HL-60/S4 (cell line): ENCODE measurements around the gene POTEM.
"Not testable (repeated sequence)": the region's sequence is repeated elsewhere in the genome, so short reads cannot be mapped to it uniquely, and the experiment has no call there.

Experiments
- in situ Hi-C: fragments of 300-500 bp; cut with MboI; formaldehyde crosslinking; loops from 2 replicates; pipeline ENCODE4 v1.14.3; 2022; ENCODE audit warnings: low sequenced_read_pairs

POTEM gene

GRCh38 chr14:18967134-18967533 is at the start of gene POTEM:
TSS of gene POTEM (plus strand) at chr14:18967434. CDS start at chr14:18967486, 52 bp downstream.
- in situ Hi-C loops, result not testable (repeated sequence)

GRCh38 chr14:18918345-18918744 is 48.9 kb upstream of the POTEM start:
- in situ Hi-C loops, result not testable (repeated sequence)

DNA sequence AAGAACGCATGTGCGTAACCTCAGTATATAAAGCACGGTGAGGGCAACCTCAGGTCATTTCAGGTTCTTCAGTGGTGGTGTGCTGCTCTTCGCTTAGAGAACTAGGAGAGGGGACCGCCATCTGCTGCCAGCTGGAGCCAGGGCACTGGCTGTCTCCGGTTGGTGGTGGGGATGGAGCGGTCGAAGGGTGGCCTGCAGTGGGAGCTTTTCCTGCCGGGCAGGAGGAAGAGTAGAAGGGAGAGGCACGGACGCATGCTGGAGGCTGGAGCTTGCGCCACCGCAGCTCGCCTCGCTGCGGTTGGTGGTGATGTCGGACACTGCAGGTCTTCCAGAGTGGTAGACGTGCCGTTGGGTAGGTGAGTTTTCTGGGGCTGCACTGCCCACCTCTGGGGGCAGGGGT is 47.2 kb upstream of the POTEM start:
- in situ Hi-C loops, result not testable (repeated sequence)

DNA sequence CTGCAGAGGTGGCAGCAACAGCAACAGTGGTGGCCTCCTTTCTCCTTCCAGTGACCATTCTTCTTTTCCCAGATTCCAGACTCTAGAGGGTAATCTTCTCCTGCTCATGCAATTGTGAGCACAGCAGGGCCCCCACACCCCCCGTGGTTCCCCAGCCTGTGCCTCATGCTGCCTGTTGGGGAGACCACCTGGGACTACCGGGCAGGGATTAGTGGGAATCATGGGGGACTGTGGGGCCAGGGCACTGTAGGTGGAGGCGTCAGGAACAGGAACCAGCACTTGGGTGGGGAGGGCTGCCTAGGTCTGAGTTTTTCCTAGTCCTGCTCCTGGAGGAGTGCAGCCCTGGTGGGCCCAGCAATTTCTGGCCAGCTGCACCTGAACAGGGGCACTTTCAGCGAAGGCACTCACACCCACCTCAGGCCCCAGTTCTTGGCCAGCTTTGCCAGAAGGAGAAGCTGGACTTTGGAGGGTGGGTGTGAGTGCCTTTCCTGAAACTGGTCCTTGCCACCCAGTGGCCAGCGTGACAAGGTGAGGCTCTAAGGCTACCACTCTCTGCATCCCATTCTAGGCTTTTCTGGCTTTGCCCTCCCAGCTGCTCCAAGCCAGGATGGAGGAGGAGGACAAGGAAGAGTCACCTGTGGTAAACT is 46.1 kb upstream of the POTEM start:
- in situ Hi-C loops, result not testable (repeated sequence)

DNA sequence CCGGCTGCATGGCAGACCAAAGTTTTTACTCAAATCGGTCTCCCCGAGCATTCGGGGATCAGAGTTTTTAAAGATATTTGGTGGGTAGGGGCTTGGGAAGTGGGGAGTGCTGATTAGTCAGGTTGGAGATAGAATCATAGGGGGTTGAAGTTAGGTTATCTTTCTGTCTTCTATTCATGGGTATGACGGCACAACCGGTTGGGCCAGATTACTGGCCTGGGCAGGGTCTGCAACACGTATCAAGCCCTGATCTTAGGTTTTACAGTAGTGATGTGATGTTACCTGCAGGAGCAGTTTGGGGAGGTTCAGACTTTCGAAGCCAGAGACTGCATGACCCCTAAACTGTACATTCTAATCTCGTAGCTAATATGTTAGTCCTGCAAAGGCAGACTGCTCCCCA is 30.4 kb upstream of the POTEM start:
- in situ Hi-C loops, result not testable (repeated sequence)

GRCh38 chr14:18938733-18939132 is 28.5 kb upstream of the POTEM start:
- in situ Hi-C loops, result not testable (repeated sequence)

DNA sequence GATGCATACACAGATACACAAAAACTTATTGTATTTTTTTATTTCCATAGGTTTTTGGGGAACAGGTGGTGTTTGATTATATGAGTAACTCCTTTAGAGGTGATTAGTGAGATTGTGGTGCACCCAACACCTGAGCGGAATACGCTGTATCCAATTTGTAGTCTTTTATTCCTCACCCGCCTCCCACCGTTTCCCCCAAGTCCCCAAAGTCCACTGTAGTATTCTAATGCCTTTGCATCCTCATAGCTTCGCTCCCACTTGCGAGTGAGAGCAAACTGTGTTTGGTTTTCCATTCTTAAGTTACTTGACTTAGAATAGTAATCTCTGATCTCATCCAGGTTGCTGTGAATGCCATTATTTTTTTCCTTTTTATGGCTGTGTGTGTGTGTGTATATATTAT is 17.3 kb upstream of the POTEM start:
- in situ Hi-C loops, result not testable (repeated sequence)

DNA sequence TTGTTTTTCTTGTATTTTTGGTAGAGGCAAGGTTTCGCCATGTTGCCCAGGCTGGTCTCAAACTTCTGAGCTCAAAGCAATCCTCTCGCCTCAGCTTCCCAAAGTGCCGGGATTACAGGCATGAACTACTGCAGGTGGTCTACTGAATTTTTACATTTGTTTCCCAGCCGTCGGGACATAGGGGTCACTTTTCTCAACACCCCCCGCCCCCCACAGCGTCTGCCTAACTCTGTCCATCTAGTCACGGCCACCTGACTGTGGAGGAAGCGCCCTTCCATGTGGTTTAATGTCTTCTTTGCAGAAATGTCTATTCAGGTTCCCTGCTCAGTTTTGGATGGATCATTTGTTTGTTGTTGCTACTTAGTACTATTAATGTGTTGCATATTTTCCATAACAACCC is 14.1 kb upstream of the POTEM start:
- in situ Hi-C loops, result not testable (repeated sequence)

- in situ Hi-C loops, result not testable (repeated sequence)
Measured at GRCh38 chr14:18955816-18956215, 11.4 kb upstream of the POTEM start.

- in situ Hi-C loops, result not testable (repeated sequence)
Measured at GRCh38 chr14:18961576-18961975, 5.7 kb upstream of the POTEM start.

DNA sequence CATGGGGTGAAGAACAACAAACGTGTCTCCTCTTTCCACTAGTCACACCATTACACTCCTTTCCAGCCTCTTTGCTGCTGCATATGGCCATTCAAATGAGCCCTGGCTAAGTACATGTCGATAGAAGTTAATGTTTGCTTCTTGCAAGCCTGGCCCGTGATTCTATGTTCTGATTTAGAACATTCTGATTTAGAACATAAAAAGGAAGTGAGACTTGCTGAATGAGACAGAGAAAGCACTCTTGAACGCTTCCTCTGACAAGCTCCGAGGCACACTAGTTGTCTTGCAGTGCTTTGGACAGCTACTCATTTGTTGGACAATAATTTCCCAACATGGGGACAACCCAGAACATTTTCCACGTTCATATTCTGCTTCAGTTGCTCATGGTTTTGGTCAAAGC is 5.1 kb upstream of the POTEM start:
- in situ Hi-C loops, result not testable (repeated sequence)

DNA sequence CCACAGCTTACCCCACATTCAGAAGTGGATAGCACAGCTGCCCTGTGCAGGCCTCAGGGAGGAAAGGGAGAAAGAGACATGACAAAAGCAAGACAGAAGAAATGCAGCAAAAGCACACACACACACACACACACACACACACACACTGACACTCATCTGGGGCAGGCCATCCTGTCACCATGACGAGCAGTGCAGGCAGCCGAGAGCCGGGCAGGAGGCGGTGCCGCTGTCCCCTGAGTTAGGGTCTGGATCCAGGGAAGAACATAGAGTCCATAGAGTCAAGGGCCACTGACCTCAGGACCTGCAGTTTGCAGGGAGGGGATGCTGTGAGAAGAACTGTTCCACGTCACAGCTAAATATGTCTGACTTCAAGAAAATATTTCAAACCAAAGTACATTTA is 4.0 kb upstream of the POTEM start:
- in situ Hi-C loops, result not testable (repeated sequence)

- in situ Hi-C loops, result not testable (repeated sequence)
Measured at GRCh38 chr14:18964878-18965277, 2.4 kb upstream of the POTEM start.

DNA sequence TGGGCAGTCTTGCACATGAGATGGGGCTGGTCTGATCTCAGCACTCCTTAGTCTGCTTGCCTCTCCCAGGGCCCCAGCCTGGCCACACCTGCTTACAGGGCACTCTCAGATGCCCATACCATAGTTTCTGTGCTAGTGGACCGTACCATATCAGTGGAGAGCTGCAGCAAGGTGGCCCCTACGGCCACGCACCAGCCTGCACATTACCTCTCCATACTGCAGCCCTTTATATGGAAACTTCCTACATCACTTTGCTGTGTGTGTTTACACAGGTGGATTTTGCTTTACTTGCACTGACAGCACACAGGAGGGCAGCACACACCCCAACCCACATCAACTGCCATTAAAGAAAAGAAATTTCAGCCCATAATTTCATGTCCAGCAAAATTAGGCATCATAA is 35.3 kb downstream of the POTEM start:
- in situ Hi-C loops, result not testable (repeated sequence)

GRCh38 chr14:19006490-19006889 is 39.3 kb downstream of the POTEM start:
- in situ Hi-C loops, result not testable (repeated sequence)

- in situ Hi-C loops, result not testable (repeated sequence)
Measured at GRCh38 chr14:19007678-19008077, 40.4 kb downstream of the POTEM start.

- in situ Hi-C loops, result not testable (repeated sequence)
Measured at GRCh38 chr14:19011029-19011428, 43.8 kb downstream of the POTEM start.

GRCh38 chr14:19011703-19012102 is 44.5 kb downstream of the POTEM start:
- in situ Hi-C loops, result not testable (repeated sequence)

GRCh38 chr14:19015185-19015584 is 48.0 kb downstream of the POTEM start:
- in situ Hi-C loops, result not testable (repeated sequence)

DNA sequence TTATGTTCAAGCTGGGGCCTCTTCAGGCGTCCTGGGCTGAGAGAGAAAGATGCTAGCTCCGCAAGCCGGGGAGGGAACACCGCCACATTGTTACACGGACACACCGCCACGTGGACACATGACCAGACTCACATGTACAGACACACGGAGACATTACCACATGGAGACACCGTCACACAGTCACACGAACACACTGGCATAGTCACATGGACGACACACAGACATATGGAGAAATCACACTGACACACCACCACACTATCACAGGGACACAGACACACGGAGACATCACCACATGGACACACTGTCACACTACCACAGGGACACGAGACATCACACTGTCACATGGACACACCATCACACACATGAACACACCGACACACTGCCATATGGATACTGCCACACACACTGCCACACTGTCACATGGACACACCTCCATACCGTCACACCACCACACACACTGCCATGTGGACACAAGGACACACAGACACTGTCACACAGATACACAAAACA is 57.9 kb downstream of the POTEM start:
- in situ Hi-C loops, result not testable (repeated sequence)

DNA sequence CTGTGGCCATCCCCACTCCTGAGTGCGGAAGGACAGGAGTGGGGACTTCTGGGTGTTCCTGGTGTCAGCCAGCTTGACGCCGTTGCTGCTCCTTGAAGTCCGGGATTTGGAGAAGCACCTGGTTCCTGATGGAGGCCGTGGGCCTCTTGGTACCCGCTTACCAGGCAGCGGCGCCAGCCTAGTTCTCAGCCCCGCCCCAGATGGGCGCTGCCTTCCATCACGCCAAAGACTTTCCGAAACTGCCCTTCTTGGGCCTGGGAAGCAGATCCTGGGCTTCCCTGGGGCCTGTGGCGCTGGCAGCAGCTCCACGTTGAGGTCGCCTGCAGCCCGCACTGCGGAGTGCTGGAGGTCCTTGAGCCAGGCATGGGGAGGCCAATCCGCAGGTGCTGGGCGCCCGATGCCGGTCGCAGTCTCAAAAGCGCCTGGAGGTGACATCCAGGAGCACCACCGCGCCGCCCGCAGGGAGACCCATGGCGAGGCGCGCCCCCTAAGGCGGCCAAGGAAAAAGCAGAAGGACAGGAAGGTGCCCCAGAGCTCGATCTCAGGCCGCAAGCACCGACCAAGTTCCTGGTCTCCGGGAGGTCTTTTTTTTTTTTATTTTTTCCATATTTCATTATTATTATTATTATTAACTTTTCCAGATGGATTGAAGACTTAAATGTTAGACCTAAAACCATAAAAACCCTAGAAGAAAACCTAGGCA is 59.6 kb downstream of the POTEM start:
- in situ Hi-C loops, result not testable (repeated sequence)

- in situ Hi-C loops, result not testable (repeated sequence)
Measured at GRCh38 chr14:19027895-19028294, 60.7 kb downstream of the POTEM start.
